Central memory CD8-positive, alpha-beta T cell (primary cell): ENCODE data around the gene GPR82.

Experiments used
- ATAC-seq: fragments of 150-1000 bp; cut with Tn5 transposase; replicated peaks from 2 replicates; pipeline ENCODE4 v1.10.0; 2022; ENCODE audit warnings: mild to moderate bottlenecking, moderate FRiP score, moderate number of reproducible peaks; ENCODE audit not compliant: poor library complexity, severe bottlenecking; ENCODE audit errors: extremely low read depth
- DNase-seq, 2 donors: peaks; one replicate each; pipeline ENCODE4 v3.0.0; 2021; ENCODE audit warnings: low spot score in 2 of 2
- H3K27ac Mint-ChIP-seq: one replicate; pipeline ENCODE4 v1.8.0; 2022; ENCODE audit warnings: low read depth, mild to moderate bottlenecking, moderate library complexity, mixed read lengths
- H3K27me3 Mint-ChIP-seq: one replicate; pipeline ENCODE4 v1.8.0; 2022; ENCODE audit warnings: mixed read lengths
- H3K36me3 Mint-ChIP-seq: one replicate; pipeline ENCODE4 v1.8.0; 2022; ENCODE audit warnings: mild to moderate bottlenecking, moderate library complexity, mixed read lengths; ENCODE audit not compliant: insufficient read depth
- H3K4me1 Mint-ChIP-seq: one replicate; pipeline ENCODE4 v1.8.0; 2022; ENCODE audit warnings: mixed read lengths
- H3K4me3 Mint-ChIP-seq: one replicate; pipeline ENCODE4 v1.8.0; 2022; ENCODE audit warnings: mild to moderate bottlenecking, moderate library complexity, mixed read lengths
- H3K9me3 Mint-ChIP-seq: one replicate; pipeline ENCODE4 v1.8.0; 2022; ENCODE audit warnings: mixed read lengths

The GPR82 gene

GRCh38 chrX:41761702-41762101 is 37.7 kb downstream of the GPR82 start:
- H3K27me3 Mint-ChIP-seq: no peaks in the 10 kb centered on the region

GRCh38 chrX:41779030-41779564 is 55.1 kb downstream of the GPR82 start:
- DNase-seq: no peak
- Mint-ChIP-seq H3K9me3 (no peaks in the 10 kb centered on the region), H3K36me3 (peaks cover 3% of the 10 kb centered on the region), H3K27me3 (no peaks in the 10 kb centered on the region), H3K4me3 (no peak overlapping the region), H3K27ac (no peak overlapping the region), H3K4me1 (peaks cover 6% of the 10 kb centered on the region)
- ATAC-seq: no peak

More at GRCh38 chrX:41761702-41762101, 37.7 kb downstream of the GPR82 start:
- DNase-seq (no peak), ATAC-seq (no peak)
- Mint-ChIP-seq H3K27ac (no peak overlapping the region), H3K36me3 (no peaks in the 10 kb centered on the region), H3K4me1 (peaks cover 24% of the 10 kb centered on the region), H3K4me3 (no peak overlapping the region), H3K9me3 (no peaks in the 10 kb centered on the region)
